Right renal pelvis (tissue), 4 donors: ENCODE results near the gene PHF10. TPM values are rescaled to one million over a fixed set of nuclear protein-coding genes. Genes with fewer than 3 reads are reported as not detected.

ENCODE experiments used
- polyA plus RNA-seq, 4 donors: library from polyadenylated mRNA; unstranded; fragments of 120-200 nt; gene quantifications; one replicate each; pipeline ENCODE4 v1.2.1, GENCODE V29; 2013; ENCODE audit not compliant: insufficient read length in 4 of 4

Gene PHF10
- polyA plus RNA-seq, 4 donors: 99.5 to 130 (median 124) TPM

Other genes with a start within 250 kb of the PHF10 start
- 10 to 100 TPM; 36.8 to 62.5 (median 56.6) TPM for gene WDR27, start 22.5 kb downstream of the PHF10 start, polyA plus RNA-seq
- gene C6orf120, start 22.4 kb downstream of the PHF10 start, polyA plus RNA-seq: 10 to 100 TPM; 42.3 to 52.2 (median 47.1) TPM
- gene DYNLT2, start 27.1 kb upstream of the PHF10 start, polyA plus RNA-seq: 1 to 10 TPM; 6.7 to 9.6 (median 9.3) TPM
- 10 to 100 TPM; 34.4 to 53.7 (median 38.4) TPM for gene ERMARD, start 27.1 kb upstream of the PHF10 start, polyA plus RNA-seq